Endometrial microvascular endothelial cells (primary cell): ENCODE measurements around the gene FAAH2. TPM values are rescaled to one million over a fixed set of nuclear protein-coding genes. Genes with fewer than 3 reads are reported as not detected.
"Not testable (repeated sequence)": the region's sequence is repeated elsewhere in the genome, so short reads cannot be mapped to it uniquely, and the experiment has no call there.

ENCODE experiments used
- in situ Hi-C: cut with HindIII; loops from 2 replicates; pipeline ENCODE4 v1.10.0; 2017; ENCODE audit warnings: low sequenced_read_pairs, low pct_unique_long_range_greater_than_20kb; ENCODE audit errors: inconsistent ontology term
- total RNA-seq: library from RNA; depleted of rRNA; stranded (reverse); fragments of >200 nt; gene quantifications from one replicate; pipeline ENCODE4 v1.2.3, GENCODE V29; 2015; ENCODE audit errors: inconsistent ontology term

The FAAH2 gene, protein sequence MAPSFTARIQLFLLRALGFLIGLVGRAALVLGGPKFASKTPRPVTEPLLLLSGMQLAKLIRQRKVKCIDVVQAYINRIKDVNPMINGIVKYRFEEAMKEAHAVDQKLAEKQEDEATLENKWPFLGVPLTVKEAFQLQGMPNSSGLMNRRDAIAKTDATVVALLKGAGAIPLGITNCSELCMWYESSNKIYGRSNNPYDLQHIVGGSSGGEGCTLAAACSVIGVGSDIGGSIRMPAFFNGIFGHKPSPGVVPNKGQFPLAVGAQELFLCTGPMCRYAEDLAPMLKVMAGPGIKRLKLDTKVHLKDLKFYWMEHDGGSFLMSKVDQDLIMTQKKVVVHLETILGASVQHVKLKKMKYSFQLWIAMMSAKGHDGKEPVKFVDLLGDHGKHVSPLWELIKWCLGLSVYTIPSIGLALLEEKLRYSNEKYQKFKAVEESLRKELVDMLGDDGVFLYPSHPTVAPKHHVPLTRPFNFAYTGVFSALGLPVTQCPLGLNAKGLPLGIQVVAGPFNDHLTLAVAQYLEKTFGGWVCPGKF
- total RNA-seq = not detected

DNA sequence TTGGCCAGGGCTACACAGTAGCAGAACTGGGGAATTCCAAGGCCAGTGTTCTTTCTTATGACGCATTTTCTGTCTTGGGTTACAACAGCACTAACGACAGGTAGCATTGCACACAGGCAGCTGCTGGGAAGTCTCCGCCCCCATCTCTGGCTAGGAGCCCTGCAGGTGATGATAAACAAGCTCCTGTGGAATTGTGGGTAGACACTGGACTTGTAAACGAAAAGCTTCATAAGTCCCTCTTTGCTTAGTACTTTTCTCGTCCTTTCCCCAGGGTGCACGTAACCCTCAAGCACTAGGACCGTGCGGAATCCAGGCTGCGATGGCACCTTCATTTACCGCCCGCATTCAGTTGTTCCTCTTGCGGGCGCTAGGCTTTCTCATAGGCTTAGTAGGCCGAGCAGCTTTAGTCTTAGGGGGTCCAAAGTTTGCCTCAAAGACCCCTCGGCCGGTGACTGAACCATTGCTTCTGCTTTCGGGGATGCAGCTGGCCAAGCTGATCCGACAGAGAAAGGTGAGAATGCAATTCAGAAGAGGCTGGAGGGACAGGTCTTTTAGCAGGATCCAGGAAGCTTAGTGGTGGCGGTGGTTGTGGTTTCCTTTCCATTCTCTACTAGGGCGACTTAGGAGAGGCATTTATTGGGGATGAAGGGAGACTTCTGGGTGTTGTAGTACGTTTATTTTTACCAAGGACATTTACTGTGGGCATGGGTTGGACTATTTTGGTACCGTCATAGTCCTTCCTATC, at the start of gene FAAH2:
Gene FAAH2 (plus strand): TSS at position 200 of the 745 bp plus-strand sequence. CDS start 120 bp downstream, at position 320.
- in situ Hi-C loops = no loop called here

GRCh38 chrX:57241967-57242366, 44.5 kb upstream of the FAAH2 start:
- in situ Hi-C loops = no loop called here

DNA sequence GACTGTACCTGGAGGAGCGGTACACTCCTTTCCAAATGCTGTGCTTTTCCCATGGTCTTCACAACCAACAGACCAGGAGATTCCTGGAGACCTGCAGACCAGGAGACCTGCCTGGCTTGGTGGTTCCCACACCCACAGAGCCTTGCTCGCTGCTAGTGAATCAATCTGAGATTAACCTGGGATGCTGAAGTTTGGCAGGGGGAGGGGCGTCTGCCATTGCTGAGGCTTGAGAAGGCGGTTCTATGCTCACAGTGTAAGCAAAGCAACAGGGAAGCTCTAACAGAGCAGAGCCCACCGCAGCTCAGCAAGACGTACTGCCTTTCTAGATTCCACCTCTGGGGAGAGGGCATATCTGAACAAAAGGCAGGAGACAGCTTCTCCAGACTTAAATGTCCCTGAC, 34.5 kb upstream of the FAAH2 start:
- in situ Hi-C loops = no loop called here

GRCh38 chrX:57265126-57265525, 21.4 kb upstream of the FAAH2 start:
- in situ Hi-C loops = no loop called here

- in situ Hi-C loops = no loop called here
Observed at GRCh38 chrX:57266275-57266674, 20.2 kb upstream of the FAAH2 start.

GRCh38 chrX:57266871-57267270, 19.6 kb upstream of the FAAH2 start:
- in situ Hi-C loops = no loop called here

DNA sequence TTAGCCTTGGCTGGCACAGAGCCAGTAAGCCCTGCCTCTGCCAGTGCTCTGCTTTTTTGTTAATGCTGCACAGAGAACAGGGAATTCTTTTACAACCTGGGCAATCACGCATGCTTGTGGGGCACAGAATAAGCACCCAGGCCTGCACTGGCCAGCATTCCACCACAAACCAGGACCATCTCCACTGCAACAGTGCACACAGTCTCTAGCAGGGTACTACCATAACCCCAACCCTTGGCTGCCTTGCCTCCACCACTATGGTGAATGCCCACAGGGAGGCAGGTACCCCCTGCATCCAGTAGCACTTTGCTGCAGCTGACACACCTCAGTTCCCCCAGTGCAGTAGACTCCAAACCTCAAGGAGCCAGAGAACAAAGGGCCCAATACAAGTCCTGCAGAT, 19.2 kb upstream of the FAAH2 start:
- in situ Hi-C loops = no loop called here

DNA sequence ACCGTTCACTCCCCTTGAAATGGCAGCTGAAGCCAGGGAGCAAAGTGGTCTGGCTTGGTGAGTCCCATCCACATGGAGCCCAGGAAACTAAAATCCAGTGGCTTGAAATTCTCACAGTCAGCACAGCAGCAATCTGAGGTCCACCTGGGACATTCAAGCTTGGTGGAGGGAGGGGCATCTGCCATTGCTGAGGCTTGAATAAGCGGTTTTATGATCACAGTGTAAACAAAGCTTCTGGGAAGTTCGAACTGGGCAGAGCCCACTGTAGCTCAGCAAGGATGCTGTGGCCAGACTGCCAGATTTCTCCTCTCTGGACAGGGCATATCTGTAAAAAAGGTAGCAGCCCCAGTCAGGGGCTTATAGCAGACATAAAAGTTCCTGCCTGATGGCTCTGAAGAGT, 15.5 kb upstream of the FAAH2 start:
- in situ Hi-C loops = no loop called here

GRCh38 chrX:57282568-57282967, 3.9 kb upstream of the FAAH2 start:
- in situ Hi-C loops = no loop called here

DNA sequence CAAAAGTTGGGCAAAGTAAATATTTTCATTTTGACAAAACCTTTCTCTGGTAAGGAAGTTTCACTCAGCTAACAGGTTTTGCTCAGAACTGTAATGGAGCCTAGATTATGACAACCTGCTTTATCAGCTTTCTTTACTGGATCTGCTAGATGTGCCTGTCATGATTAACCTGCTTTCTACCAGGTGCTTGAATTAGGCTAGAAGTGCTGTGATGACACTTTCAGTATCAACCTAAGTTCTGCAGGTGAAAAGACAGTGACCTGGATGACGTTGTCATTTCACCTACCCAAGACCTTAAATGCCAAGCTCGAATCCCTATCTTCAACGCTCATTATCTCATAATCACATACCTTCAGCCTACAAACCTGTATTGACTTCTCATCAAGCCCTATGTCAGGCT, 1.5 kb upstream of the FAAH2 start:
- in situ Hi-C loops = no loop called here

DNA sequence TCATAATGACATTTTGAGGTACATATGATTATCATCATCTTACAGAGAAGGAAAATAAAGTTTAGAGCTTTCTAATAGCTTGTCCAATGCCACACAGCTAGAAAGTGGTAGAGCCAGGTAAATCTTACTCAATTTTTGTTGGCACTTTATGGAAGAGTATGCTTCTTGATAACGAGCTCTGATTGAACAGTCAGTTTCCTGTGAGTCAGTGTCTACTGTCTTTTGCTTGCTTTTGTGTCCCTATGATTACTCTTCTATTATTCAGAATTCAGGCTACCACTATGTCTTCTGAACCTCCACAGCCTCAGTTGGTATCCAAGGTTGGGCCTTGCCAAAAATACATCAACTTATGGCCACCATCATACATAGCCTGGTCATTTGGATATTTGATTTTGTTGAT, 2.6 kb downstream of the FAAH2 start:
- in situ Hi-C loops = no loop called here

GRCh38 chrX:57294961-57295360, 8.5 kb downstream of the FAAH2 start:
- in situ Hi-C loops = no loop called here

- in situ Hi-C loops = not testable (repeated sequence)
Observed at GRCh38 chrX:57295679-57296078, 9.2 kb downstream of the FAAH2 start.

DNA sequence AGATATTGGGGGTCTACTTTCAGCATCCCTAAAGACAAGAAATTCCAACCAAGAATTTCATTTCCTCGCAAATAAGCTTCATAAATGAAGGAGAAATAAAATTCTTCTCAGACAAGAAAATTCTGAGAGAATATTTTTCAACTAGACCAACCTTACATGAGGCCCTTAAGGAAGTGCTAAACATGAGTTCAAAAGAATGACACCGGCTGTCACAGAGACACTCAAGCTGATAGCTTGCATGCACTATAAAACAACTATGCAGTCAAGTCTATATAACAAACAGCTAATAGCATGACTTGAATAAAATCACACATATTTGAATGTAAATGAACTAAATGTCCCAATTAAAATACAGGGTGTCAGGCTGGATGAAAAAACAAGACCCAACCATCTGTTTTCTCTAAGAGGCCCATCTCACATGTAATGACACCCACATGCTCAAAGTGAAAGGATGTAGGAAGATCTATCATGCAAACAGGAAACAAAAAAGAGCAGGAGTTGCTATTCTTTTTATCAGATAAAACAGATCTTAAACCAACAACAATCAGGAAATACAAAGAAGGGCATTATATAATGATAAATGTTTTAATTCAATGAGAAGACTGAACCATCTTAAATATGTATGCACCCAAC, 27.2 kb downstream of the FAAH2 start:
- in situ Hi-C loops = no loop called here

- in situ Hi-C loops = no loop called here
Observed at GRCh38 chrX:57329008-57329407, 42.5 kb downstream of the FAAH2 start.

DNA sequence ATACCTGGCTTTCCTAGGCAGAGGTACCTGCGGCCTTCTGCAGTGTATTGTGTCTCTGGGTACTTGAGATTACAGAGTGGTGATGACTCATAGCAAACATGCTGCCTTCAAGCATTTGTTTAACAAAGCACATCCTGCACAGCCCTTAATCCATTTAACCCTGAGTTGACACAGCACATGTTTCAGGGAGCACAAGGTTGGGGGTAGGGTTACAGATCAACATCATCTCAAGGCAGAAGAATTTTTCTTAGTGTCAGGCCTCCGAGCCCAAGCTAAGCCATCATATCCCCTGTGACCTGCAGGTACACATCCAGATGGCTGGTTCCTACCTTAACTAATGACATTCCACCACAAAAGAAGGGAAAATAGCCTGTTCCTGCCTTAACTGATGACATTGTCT, 49.3 kb downstream of the FAAH2 start:
- in situ Hi-C loops = not testable (repeated sequence)

DNA sequence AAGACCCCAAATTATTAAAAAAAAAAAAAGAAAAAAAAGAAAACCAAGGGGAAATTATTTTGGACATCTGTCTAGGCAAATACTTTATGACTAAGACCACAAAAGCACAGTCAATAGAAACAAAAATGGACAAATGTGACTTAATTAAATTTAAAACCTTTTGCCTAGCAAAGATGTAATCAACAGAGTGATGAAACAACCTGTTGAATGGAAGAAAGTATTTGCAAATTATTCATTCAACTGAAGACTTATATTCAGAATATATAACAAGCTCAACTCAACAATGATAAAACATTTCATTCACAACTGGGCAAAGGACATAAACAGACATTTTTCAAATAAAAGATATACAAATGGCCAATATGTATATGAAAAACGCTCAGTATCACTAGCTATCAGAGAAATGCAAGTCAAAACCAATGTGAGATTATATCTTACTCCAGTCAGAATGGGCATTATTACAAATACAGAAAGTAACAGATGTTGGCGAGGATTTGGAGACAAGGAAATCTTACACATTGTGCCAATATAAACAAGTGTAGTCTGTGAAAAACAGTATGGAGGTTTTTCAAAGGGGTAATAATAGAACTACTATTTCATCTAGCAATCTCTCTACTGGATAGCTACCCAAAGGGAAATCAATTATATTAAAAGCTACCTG, 67.1 kb downstream of the FAAH2 start:
- in situ Hi-C loops = no loop called here

DNA sequence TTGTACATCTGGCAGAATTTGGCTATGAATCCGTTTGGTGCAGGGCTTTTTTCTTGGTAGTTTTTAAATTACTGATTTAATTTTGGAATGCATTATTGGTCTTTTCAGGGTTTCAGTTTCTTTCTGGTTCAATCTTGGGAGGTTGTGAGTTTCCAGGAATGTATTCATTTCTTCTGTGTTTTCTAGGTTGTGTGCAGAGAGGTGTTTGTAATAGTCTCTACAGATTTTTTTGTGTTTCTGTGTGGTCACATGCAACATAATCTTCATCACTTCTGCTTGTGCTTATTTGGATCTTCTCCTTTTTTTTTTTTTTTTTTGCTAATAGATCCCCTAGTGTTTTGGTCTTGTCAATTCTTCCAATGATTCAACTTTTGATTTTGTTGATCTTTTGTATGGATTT, 77.6 kb downstream of the FAAH2 start:
- in situ Hi-C loops = no loop called here

GRCh38 chrX:57366430-57366829, 79.9 kb downstream of the FAAH2 start:
- in situ Hi-C loops = no loop called here
